NT2/D1 (cell line): ENCODE data around the gene PAIP2.
"Not testable (repeated sequence)": the region's sequence is repeated elsewhere in the genome, so short reads cannot be mapped to it uniquely, and the experiment has no call there.

ENCODE experiments used
- DNase-seq: peaks from one replicate; pipeline ENCODE4 v3.0.0-alpha.2; 2011; ENCODE audit warnings: low read depth, low spot score
- H3K27me3 ChIP-seq: 2 replicates; pipeline ENCODE4 v1.6.0; 2011; ENCODE audit warnings: mild to moderate bottlenecking; ENCODE audit not compliant: insufficient read length, insufficient read depth
- H3K36me3 ChIP-seq: 2 replicates; pipeline ENCODE4 v1.6.1; 2011; ENCODE audit warnings: mild to moderate bottlenecking, low read length, mixed read lengths; ENCODE audit not compliant: insufficient read depth, insufficient read length
- H3K4me1 ChIP-seq: 2 replicates; pipeline ENCODE4 v1.5.1; 2011; ENCODE audit not compliant: insufficient read depth, insufficient read length
- H3K4me3 ChIP-seq: 2 replicates; pipeline ENCODE4 v1.5.1; 2011; ENCODE audit warnings: low read depth; ENCODE audit not compliant: insufficient read length
- H3K9ac ChIP-seq: 2 replicates; pipeline ENCODE4 v1.6.0; 2011; ENCODE audit warnings: low read depth; ENCODE audit not compliant: insufficient read length
- H3K9me3 ChIP-seq: 2 replicates; pipeline ENCODE4 v1.5.1; 2011; ENCODE audit warnings: mild to moderate bottlenecking, low read length; ENCODE audit not compliant: insufficient read depth
- SUZ12 ChIP-seq: IDR thresholded peaks from 2 replicates; pipeline ENCODE4 v1.6.1; 2011; ENCODE audit not compliant: insufficient read length, insufficient read depth; ENCODE audit errors: extremely low read depth
- YY1 ChIP-seq: IDR thresholded peaks from 2 replicates; pipeline ENCODE4 v1.6.1; 2011; ENCODE audit not compliant: insufficient read length, insufficient read depth
- ZNF274 ChIP-seq: IDR thresholded peaks from 2 replicates; pipeline ENCODE4 v1.6.1; 2011; ENCODE audit warnings: mild to moderate bottlenecking, low read depth, low read length

The PAIP2 gene

GRCh38 chr5:139354186-139354585 is 12.5 kb downstream of the PAIP2 start:
- DNase-seq: no peak
- Histone ChIP-seq H3K4me1 (no peaks in the 10 kb centered on the region), H3K4me3 (no peak overlapping the region), H3K27me3 (no peaks in the 10 kb centered on the region), H3K9ac (no peak overlapping the region), H3K9me3 (no peaks in the 10 kb centered on the region), H3K36me3 (peaks cover 3% of the 10 kb centered on the region)
- no peak for TF ChIP-seq YY1
- TF ChIP-seq ZNF274: no peak
- TF ChIP-seq SUZ12: no peak

- not testable (repeated sequence) for H3K4me3 ChIP-seq
Observed at GRCh38 chr5:139355900-139356299, 14.2 kb downstream of the PAIP2 start.

GRCh38 chr5:139358064-139358463 is 16.4 kb downstream of the PAIP2 start:
- no peak overlapping the region for H3K9ac ChIP-seq
- H3K9me3 ChIP-seq: no peaks in the 10 kb centered on the region
- H3K4me1 ChIP-seq: no peaks in the 10 kb centered on the region
- no peak overlapping the region for H3K4me3 ChIP-seq
- H3K36me3 ChIP-seq: peaks cover under 1% of the 10 kb centered on the region
- no peak for DNase-seq
- TF ChIP-seq YY1 (no peak), SUZ12 (no peak), ZNF274 (no peak)
- no peaks in the 10 kb centered on the region for H3K27me3 ChIP-seq

More at GRCh38 chr5:139355900-139356299, 14.2 kb downstream of the PAIP2 start:
- H3K4me1 ChIP-seq, H3K27me3 ChIP-seq, H3K9me3 ChIP-seq, H3K9ac ChIP-seq, DNase-seq, H3K36me3 ChIP-seq: not testable (repeated sequence)

GRCh38 chr5:139360384-139360783 is 18.7 kb downstream of the PAIP2 start:
- no peak for TF ChIP-seq ZNF274
- TF ChIP-seq YY1: no peak
- no peak for TF ChIP-seq SUZ12
- H3K4me1 ChIP-seq: no peaks in the 10 kb centered on the region
- H3K9me3 ChIP-seq: no peaks in the 10 kb centered on the region
- H3K36me3 ChIP-seq: peaks cover 18% of the 10 kb centered on the region
- no peak overlapping the region for H3K4me3 ChIP-seq
- no peak overlapping the region for H3K9ac ChIP-seq
- no peak for DNase-seq
- no peaks in the 10 kb centered on the region for H3K27me3 ChIP-seq

GRCh38 chr5:139361835-139362429 is 20.3 kb downstream of the PAIP2 start:
- Histone ChIP-seq H3K4me1 (no peaks in the 10 kb centered on the region), H3K9me3 (no peaks in the 10 kb centered on the region), H3K9ac (no peak overlapping the region), H3K27me3 (no peaks in the 10 kb centered on the region), H3K36me3 (peaks cover 30% of the 10 kb centered on the region), H3K4me3 (no peak overlapping the region)
- TF ChIP-seq SUZ12: no peak
- no peak for TF ChIP-seq ZNF274
- TF ChIP-seq YY1: no peak
- DNase-seq: no peak

- H3K9ac ChIP-seq: no peak overlapping the region
- H3K36me3 ChIP-seq: peaks cover 38% of the 10 kb centered on the region
- no peak for DNase-seq
- no peaks in the 10 kb centered on the region for H3K27me3 ChIP-seq
- H3K4me3 ChIP-seq: no peak overlapping the region
- no peaks in the 10 kb centered on the region for H3K4me1 ChIP-seq
- TF ChIP-seq SUZ12 (no peak), ZNF274 (no peak), YY1 (no peak)
- no peaks in the 10 kb centered on the region for H3K9me3 ChIP-seq
Observed at GRCh38 chr5:139363937-139364336, 22.3 kb downstream of the PAIP2 start.

GRCh38 chr5:139364466-139364865 is 22.8 kb downstream of the PAIP2 start:
- DNase-seq: no peak
- H3K9me3 ChIP-seq: no peaks in the 10 kb centered on the region
- H3K4me1 ChIP-seq: no peaks in the 10 kb centered on the region
- TF ChIP-seq ZNF274: no peak
- TF ChIP-seq SUZ12: no peak
- no peak for TF ChIP-seq YY1
- peaks cover 42% of the 10 kb centered on the region for H3K36me3 ChIP-seq
- no peak overlapping the region for H3K9ac ChIP-seq
- no peak overlapping the region for H3K4me3 ChIP-seq
- H3K27me3 ChIP-seq: no peaks in the 10 kb centered on the region

- no peak for TF ChIP-seq YY1
- no peak for TF ChIP-seq SUZ12
- H3K4me3 ChIP-seq: no peak overlapping the region
- H3K9me3 ChIP-seq: no peaks in the 10 kb centered on the region
- H3K4me1 ChIP-seq: peaks cover under 1% of the 10 kb centered on the region
- no peak for DNase-seq
- H3K9ac ChIP-seq: no peak overlapping the region
- H3K27me3 ChIP-seq: no peaks in the 10 kb centered on the region
- H3K36me3 ChIP-seq: peaks cover 55% of the 10 kb centered on the region
Observed at GRCh38 chr5:139368613-139369012, 27.0 kb downstream of the PAIP2 start.
